Measurements from ENCODE around the gene CAP1.

CAP1 gene

DNA sequence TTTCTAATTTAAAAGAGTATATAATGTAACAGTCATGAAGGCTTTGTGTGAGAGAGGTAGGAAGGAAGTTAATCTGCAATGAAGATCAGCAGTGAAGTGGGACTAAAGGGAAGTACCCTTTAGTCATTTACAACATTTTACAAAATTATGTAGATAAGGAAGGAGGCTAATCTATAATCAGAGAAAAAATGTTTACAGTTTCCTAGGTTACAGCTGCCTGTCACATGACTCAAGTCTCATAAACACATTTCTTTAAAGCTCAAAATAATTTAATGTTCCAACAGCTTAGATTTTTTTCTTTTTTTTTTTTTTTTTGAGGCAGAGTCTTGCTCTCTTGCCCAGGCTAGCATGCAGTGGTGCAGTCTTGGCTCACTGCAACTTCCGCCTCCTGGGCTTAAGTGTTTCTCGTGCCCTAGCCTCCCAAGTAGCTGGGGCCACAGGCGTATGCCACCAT lies 26.2 kb upstream of the CAP1 start:
- TF ChIP-seq YY1 (IDR thresholded peaks at IDR 0.05; ENCODE audit: low read depth) (no peak), CREB1 (IDR thresholded peaks at IDR 0.05; ENCODE audit: low read depth) (no peak), FOXM1 (IDR thresholded peaks at IDR 0.05; ENCODE audit: borderline replicate concordance, low read depth) (no peak), ZBTB7A (IDR thresholded peaks at IDR 0.05; ENCODE audit: low read depth) (no peak), CEBPB (IDR thresholded peaks at IDR 0.05) (no peak), TEAD4 (IDR thresholded peaks at IDR 0.05) (no peak), EGR1 (IDR thresholded peaks at IDR 0.05) (no peak)
- TF ChIP-seq, protein P1, sequence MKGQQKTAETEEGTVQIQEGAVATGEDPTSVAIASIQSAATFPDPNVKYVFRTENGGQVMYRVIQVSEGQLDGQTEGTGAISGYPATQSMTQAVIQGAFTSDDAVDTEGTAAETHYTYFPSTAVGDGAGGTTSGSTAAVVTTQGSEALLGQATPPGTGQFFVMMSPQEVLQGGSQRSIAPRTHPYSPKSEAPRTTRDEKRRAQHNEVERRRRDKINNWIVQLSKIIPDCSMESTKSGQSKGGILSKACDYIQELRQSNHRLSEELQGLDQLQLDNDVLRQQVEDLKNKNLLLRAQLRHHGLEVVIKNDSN (IDR thresholded peaks at IDR 0.05): no peak

DNA sequence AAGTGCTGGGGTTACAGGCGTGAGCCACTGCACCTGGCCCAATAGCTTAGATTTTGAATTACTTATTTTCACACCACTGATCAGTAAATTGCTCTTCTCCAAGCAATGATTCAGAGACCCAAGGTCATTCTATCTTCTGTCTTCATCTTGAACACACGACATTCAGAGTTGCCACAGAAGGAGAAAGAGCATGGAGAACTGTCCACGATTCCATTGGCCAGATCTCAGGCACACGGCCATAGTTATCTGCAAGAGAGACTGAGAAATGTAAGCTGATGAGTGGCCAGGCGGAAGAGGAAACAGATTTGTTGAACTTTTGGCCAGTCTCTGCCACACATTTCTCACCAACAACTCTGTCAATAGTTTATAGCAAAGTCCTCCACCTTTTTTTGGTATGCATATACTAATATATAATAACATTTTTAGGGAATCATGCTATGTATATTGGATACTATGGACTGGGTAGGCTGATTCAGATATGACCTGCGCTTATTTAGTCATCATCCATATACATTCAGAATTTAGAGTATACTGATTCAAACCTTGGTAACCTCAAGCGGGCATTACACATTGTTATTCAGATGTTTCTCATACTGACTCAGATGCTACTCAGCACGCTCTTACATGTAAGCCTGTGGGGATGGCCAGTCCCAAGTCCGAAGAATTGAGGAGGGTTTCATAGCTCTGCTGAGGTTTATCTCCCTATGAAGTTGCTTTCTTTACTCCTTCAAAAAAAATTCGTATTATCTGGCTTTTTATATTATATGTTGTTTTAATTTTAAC lies 25.5 kb upstream of the CAP1 start:
- TF ChIP-seq, protein P2, sequence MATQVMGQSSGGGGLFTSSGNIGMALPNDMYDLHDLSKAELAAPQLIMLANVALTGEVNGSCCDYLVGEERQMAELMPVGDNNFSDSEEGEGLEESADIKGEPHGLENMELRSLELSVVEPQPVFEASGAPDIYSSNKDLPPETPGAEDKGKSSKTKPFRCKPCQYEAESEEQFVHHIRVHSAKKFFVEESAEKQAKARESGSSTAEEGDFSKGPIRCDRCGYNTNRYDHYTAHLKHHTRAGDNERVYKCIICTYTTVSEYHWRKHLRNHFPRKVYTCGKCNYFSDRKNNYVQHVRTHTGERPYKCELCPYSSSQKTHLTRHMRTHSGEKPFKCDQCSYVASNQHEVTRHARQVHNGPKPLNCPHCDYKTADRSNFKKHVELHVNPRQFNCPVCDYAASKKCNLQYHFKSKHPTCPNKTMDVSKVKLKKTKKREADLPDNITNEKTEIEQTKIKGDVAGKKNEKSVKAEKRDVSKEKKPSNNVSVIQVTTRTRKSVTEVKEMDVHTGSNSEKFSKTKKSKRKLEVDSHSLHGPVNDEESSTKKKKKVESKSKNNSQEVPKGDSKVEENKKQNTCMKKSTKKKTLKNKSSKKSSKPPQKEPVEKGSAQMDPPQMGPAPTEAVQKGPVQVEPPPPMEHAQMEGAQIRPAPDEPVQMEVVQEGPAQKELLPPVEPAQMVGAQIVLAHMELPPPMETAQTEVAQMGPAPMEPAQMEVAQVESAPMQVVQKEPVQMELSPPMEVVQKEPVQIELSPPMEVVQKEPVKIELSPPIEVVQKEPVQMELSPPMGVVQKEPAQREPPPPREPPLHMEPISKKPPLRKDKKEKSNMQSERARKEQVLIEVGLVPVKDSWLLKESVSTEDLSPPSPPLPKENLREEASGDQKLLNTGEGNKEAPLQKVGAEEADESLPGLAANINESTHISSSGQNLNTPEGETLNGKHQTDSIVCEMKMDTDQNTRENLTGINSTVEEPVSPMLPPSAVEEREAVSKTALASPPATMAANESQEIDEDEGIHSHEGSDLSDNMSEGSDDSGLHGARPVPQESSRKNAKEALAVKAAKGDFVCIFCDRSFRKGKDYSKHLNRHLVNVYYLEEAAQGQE (IDR thresholded peaks at IDR 0.05; ENCODE audit: low read depth): no peak
- TF ChIP-seq TEAD4 (IDR thresholded peaks at IDR 0.05): no peak
- TF ChIP-seq ZBTB7A (IDR thresholded peaks at IDR 0.05; ENCODE audit: low read depth): no peak
- TF ChIP-seq CEBPB (IDR thresholded peaks at IDR 0.05): no peak
- TF ChIP-seq TAF1 (IDR thresholded peaks at IDR 0.05; ENCODE audit: low read depth): no peak
- no peak for TF ChIP-seq EGR1 (IDR thresholded peaks at IDR 0.05)
- TF ChIP-seq FOXM1 (IDR thresholded peaks at IDR 0.05; ENCODE audit: borderline replicate concordance, low read depth): no peak
- no peak for TF ChIP-seq RAD21 (IDR thresholded peaks at IDR 0.05; ENCODE audit: low read depth)
- TF ChIP-seq, protein P3, sequence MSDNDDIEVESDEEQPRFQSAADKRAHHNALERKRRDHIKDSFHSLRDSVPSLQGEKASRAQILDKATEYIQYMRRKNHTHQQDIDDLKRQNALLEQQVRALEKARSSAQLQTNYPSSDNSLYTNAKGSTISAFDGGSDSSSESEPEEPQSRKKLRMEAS (IDR thresholded peaks at IDR 0.05): no peak
- TF ChIP-seq EP300 (IDR thresholded peaks at IDR 0.05; ENCODE audit: borderline replicate concordance): no peak
- no peak for TF ChIP-seq CREB1 (IDR thresholded peaks at IDR 0.05; ENCODE audit: low read depth)
- TF ChIP-seq, protein P1 (IDR thresholded peaks at IDR 0.05): no peak
- TF ChIP-seq YY1 (IDR thresholded peaks at IDR 0.05; ENCODE audit: low read depth): no peak
- no peak for TF ChIP-seq NFIC (IDR thresholded peaks at IDR 0.05)
- TF ChIP-seq TCF12 (IDR thresholded peaks at IDR 0.05; ENCODE audit: low read depth): no peak

DNA sequence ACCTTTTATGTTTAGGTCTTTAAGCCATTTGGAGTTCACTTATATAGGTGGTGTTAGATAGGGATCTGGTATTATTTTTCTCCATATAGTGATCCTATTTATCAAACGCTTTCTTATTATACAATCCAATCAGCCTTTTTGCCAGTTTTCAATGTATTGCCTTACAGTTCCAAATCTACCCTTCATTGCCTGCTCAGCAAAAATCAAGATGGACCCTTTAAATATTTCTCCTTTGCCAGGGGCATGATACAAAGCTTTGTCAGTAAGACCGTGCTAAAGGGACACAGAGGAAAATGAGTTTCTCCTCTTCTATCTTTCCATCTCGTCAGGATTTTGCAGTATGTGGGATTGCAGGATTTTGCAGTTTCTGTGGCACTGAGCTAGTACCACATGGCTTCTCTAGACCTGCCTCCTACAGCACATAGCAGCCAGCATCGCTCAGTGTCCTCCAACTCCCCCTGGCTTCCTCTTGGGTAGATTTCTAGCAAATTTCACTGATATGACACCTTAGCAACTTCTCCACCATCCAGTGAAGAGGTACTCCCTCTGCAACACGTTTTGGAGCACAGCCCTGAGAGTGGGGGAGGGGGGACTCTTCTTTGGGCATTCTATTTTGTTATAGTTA lies 22.5 kb upstream of the CAP1 start:
- TF ChIP-seq EP300 (IDR thresholded peaks at IDR 0.05; ENCODE audit: borderline replicate concordance) (no peak), RAD21 (IDR thresholded peaks at IDR 0.05; ENCODE audit: low read depth) (no peak), YY1 (IDR thresholded peaks at IDR 0.05; ENCODE audit: low read depth) (no peak), TEAD4 (IDR thresholded peaks at IDR 0.05) (no peak), EGR1 (IDR thresholded peaks at IDR 0.05) (no peak), CEBPB (IDR thresholded peaks at IDR 0.05) (no peak), TAF1 (IDR thresholded peaks at IDR 0.05; ENCODE audit: low read depth) (no peak), NFIC (IDR thresholded peaks at IDR 0.05) (no peak), CREB1 (IDR thresholded peaks at IDR 0.05; ENCODE audit: low read depth) (no peak), FOXM1 (IDR thresholded peaks at IDR 0.05; ENCODE audit: borderline replicate concordance, low read depth) (no peak), TCF12 (IDR thresholded peaks at IDR 0.05; ENCODE audit: low read depth) (no peak), ZBTB7A (IDR thresholded peaks at IDR 0.05; ENCODE audit: low read depth) (no peak)
- TF ChIP-seq, protein P2 (IDR thresholded peaks at IDR 0.05; ENCODE audit: low read depth): no peak
- TF ChIP-seq, protein P3 (IDR thresholded peaks at IDR 0.05): no peak
- TF ChIP-seq, protein P1 (IDR thresholded peaks at IDR 0.05): no peak

DNA sequence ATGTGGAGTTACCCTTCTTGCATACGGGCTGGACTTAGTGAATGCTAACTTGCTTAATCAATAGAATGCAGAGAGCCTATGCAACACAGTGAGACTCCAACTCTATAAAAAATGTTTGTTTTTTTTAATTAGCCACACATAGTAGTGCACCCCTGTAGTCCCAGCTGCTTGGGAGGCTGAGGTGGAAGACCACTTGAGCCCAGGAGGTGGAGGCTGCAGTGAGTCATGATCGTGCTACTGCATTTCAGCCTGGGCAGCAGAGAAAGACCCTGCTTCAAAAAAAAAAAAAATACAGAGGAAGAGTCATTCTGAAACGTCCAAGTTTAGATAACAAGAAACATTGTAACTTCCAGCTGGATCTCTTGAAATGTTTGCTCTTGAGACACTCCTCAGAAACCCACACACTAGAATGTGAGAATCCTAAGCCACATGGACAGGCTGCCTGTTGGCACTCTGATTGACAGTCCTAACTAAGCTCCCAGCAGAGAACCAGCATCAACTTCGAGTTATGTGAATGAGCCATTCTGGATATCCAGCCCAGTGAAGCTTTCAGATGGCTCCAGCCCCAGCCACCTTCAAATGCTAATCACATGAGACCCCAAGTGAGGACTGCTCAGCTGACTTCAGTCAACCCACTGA lies 20.0 kb upstream of the CAP1 start:
- TF ChIP-seq CEBPB (IDR thresholded peaks at IDR 0.05) (no peak), ZBTB7A (IDR thresholded peaks at IDR 0.05; ENCODE audit: low read depth) (no peak)

Measured in Ishikawa (cell line).